NCI-H128 (cell line): Measurements from ENCODE around the gene ZNF724.
"Not testable (repeated sequence)": the region's sequence is repeated elsewhere in the genome, so short reads cannot be mapped to it uniquely, and the experiment has no call there.

ENCODE experiments used
- DNase-seq: peaks from one replicate; lab custom pipeline; 2025; ENCODE audit not compliant: unreplicated experiment; lab: John Stamatoyannopoulos, UW

Gene ZNF724

DNA sequence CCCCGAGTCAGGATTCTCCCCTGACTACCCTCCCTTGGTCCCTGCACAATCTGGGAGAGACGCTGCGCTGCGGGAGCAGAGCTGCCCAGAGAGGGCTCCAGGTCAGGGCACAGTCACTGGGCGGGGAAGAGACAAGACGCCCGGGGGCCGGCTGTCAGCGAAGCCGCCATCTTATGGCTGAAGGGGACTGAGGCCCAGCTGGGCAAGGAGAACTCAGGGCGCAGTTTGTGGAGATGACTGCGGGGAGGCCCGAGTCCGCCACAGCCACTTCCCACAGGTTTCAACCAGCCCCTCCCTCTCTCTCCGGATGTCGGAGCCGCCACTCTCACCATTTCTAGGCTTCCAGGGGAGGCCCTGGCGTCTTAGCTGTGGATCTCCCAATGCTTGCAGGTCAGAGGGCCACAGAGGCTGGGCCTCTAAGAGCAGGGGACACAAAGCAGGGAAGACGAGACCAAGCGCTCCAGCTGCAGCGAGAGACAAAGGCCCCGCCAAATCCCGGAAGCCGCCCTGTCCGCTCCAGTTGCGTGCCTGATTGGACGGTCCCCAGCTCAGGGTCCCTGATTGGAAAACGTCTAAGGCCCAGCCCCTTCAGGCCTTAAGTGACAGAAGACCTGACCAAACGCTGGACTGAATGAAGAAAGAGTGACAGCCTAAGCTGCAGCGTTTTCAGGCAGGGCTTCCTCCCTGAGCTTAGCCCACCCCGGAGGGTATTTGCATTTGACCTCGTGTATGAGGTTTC, at the start of gene ZNF724:
ZNF724 (minus strand) TSS at position 484 of the 739 bp plus-strand sequence; CDS start at position 332, 152 bp downstream.
- peak; percentile 89 for DNase-seq

GRCh38 chr19:23294141-23294540, 43.9 kb upstream of the ZNF724 start:
- no peak for DNase-seq

GRCh38 chr19:23289966-23290365, 39.8 kb upstream of the ZNF724 start:
- not testable (repeated sequence) for DNase-seq

DNA sequence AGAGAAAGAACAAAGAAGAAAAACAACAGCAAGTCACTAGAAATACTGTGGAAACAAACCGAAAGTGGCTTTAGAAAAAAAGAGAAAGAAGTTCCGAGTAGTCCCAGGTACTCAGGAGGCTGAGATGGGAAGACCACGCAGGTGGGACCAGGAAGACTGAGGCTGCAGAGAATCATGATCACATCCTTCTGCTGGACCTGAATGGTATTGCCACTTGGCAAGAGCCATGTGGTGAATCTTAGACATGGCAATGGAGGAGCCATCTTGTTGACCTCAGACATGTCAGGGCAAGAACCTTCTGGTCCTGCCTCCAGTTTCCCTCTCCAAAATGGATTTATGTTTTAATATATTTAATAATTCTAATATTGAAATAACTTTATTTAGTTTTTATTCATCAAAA, 37.4 kb upstream of the ZNF724 start:
- DNase-seq, result no peak

DNA sequence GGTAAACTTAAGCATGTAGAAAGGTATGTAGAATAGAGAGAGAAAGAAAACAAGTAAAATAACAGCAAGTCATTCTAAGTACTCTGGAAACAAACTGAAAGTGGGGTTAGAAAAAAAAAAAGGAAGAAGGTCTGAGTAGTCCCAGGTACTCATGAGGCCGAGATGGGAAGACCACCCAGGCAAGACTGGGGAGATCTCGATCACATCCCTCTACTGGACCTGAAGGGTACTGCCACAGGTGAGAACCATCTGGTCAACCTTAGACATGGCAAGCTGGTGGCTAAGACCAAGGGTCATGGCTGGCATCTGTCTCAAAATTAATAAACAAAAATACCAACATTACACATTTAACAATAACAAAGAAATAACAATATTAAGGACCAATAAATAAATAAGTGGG, 36.3 kb upstream of the ZNF724 start:
- DNase-seq, result no peak

DNA sequence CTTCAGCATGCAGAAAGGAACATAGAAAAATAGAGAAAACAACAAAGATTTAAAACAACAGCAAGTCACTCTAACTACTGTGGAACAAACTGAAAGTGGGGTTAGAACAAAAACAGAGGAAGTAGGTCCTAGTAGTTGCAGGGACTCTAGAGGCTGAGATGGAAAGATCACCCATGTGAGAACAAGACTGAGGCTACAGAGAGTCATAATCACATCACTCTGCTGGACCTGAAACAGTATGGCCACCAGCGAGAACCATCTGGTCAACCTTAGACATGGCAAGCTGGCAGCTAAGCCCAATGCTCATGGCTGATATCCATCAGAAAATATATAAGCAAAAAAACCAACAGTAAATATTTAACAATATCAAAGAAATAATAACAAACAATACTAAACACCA, 35.8 kb upstream of the ZNF724 start:
- no peak for DNase-seq

GRCh38 chr19:23285326-23285725, 35.1 kb upstream of the ZNF724 start:
- DNase-seq, result not testable (repeated sequence)

GRCh38 chr19:23283925-23284324, 33.7 kb upstream of the ZNF724 start:
- DNase-seq, result no peak

GRCh38 chr19:23281663-23282276, 31.6 kb upstream of the ZNF724 start:
- no peak for DNase-seq

DNA sequence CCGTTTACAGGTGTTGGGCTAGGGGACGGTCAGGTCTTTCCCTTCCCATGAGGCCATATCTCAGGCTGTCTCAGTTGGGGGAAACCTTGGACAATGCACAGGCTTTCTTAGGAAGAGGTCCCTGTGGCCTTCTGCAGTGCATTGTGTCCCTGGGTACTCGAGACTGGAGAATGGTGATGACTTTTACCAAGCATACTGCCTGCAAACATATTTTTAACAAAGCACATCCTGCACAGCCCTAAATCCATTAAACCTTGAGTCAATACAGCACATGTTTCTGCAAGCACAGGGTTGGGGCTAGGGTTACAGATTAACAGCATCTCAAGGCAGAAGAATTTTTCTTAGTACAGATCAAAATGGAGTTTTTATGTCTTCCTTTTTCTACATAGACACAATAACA, 27.9 kb upstream of the ZNF724 start:
- not testable (repeated sequence) for DNase-seq

DNA sequence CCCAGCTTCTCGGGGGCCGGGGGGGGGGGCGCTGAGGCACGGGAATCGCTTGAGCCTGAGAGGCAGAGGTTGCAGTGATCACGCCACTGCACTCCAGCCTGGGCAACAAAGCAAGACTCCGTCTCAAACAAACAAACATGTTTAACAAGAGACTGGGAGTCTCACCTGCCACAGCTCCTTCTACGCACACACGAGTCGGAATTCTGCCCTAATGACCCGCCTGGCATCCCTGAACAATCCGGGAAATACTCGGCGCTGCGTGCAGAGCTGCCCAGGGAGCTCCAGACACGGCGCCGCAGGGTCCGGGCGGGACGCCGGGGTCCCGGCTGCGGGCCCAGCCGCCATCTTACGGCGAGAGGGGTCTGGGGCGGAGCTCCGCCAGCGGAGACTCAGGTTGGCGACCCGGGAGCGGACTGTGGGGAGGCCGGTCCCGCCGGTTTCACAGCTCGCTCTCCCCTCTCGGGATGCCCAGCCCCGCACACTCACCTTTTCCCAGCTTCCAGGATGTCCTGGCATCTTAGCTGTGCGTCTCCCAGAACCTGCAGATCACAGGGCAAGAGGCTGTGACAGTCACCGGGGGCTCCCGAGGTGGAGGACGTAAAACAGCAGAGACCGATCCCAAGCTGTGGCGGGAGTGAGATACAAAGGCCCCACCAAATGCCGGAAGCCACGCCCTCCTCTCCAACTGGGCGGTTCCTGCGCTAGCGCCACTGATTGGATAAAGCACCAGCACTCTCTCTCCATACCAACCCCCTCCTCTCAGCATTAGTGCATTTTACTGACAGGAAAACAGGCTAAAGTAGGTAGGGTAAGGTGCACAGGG, 23.6 kb upstream of the ZNF724 start:
- DNase-seq, result peak; percentile 95

GRCh38 chr19:23273022-23273589, 22.9 kb upstream of the ZNF724 start:
- no peak for DNase-seq

DNA sequence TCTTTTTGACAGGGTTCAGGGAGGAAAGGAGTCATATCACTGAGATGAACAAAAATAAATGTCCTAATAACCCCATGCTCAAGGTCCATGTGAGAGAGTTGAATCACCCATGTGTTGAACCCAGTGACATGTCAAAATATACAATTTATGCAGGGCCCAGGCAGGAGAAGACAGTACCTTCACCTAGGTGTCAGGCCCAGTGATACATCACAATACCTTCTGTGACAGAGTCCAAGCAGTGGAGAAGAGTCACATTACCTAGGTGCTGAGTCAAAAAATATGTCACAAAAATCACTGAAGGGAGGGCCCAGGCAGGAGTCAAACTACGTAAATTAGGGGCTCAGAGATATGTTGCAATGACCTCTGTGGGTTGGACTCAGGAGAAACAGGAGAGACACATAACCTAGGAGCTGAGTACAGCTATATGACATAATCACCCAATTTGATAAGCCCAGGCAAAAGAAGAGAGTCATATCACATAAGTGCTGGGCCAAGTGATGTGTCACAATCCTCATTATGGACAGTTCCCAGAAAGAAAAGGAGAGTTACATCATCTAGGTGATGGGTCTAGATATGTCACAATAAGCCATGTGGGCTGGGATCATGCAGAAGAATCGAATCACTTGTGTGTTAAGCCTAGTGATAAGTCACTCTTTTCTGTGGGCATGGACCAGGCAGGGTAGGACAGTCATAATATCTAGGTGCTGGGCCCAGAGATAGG, 13.8 kb upstream of the ZNF724 start:
- DNase-seq, result no peak

GRCh38 chr19:23263396-23263795, 13.2 kb upstream of the ZNF724 start:
- no peak for DNase-seq

GRCh38 chr19:23262920-23263319, 12.7 kb upstream of the ZNF724 start:
- DNase-seq, result no peak

- no peak for DNase-seq
Observed at GRCh38 chr19:23261496-23262020, 11.4 kb upstream of the ZNF724 start.

DNA sequence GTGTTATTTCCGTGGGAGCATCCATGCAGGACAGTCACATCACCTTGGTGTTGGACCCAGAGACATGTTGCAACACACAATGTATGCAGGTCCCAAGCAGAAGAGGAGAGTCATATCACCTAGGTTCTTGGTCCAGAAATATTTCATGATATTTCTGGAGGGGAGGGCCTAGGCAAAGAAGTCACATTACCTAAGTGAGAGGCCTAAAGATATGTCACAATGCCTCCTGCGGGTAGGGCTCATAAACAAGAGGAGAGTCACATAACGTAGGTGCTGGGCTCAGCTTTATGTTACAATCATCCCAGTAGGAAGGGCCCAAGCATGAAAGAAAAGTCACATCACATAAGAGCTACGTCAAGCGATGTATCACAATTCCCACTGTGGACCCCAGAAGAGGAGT, 10.8 kb upstream of the ZNF724 start:
- no peak for DNase-seq

GRCh38 chr19:23259961-23260360, 9.8 kb upstream of the ZNF724 start:
- no peak for DNase-seq

- no peak for DNase-seq
Observed at GRCh38 chr19:23255700-23256099, 5.5 kb upstream of the ZNF724 start.

GRCh38 chr19:23254141-23254910, 4.1 kb upstream of the ZNF724 start:
- DNase-seq, result no peak
